HG02870 (cell line): ENCODE data around the gene GNG12.
"Not testable (repeated sequence)": the region's sequence is repeated elsewhere in the genome, so short reads cannot be mapped to it uniquely, and the experiment has no call there.

Source experiments
- ATAC-seq: cut with Tn5 transposase; IDR thresholded peaks from one replicate; pipeline ENCODE4 v1.9.1; 2021; ENCODE audit warnings: mild to moderate bottlenecking, moderate library complexity; ENCODE audit not compliant: unreplicated experiment

Gene GNG12

GRCh38 chr1:67665307-67665706 is 168.0 kb downstream of the GNG12 start:
- ATAC-seq: not testable (repeated sequence)

GRCh38 chr1:67664048-67664447 is 169.2 kb downstream of the GNG12 start:
- no peak for ATAC-seq

- no peak for ATAC-seq
These were observed 170.4 kb downstream of the GNG12 start for GRCh38 chr1:67662884-67663283.

- no peak for ATAC-seq
These were observed 174.0 kb downstream of the GNG12 start for GRCh38 chr1:67659229-67659628.

- ATAC-seq: not testable (repeated sequence)
These were observed 176.1 kb downstream of the GNG12 start for GRCh38 chr1:67657152-67657551.

- ATAC-seq: no peak
These were observed 177.7 kb downstream of the GNG12 start for GRCh38 chr1:67655581-67655980.

GRCh38 chr1:67653304-67653703 is 180.0 kb downstream of the GNG12 start:
- ATAC-seq: no peak

- no peak for ATAC-seq
These were observed 180.5 kb downstream of the GNG12 start for GRCh38 chr1:67652800-67653199.
